DOHH2 (cell line): ENCODE data around the gene HIF3A.

Source experiments
- H3F3A ChIP-seq: fragments of 200-600 bp; sonication (generic), shearing (Covaris generic); 2 replicates; pipeline ENCODE4 v1.6.0; 2016; ENCODE audit warnings: antibody characterized with exemption, mild to moderate bottlenecking; ENCODE audit not compliant: control insufficient read depth, insufficient read depth
- H3K27ac ChIP-seq: fragments of 200-600 bp; sonication (generic); 2 replicates; pipeline ENCODE4 v1.5.1; 2014; ENCODE audit warnings: low read depth, mild to moderate bottlenecking, low read length, moderate library complexity
- H3K27me3 ChIP-seq: fragments of 200-600 bp; sonication (generic); 2 replicates; pipeline ENCODE4 v1.6.1; 2014; ENCODE audit warnings: mild to moderate bottlenecking, low read length, mixed read lengths; ENCODE audit not compliant: control insufficient read depth
- H3K36me3 ChIP-seq: fragments of 200-600 bp; sonication (generic); 2 replicates; pipeline ENCODE4 v1.6.1; 2014; ENCODE audit warnings: mild to moderate bottlenecking, low read length, moderate library complexity, mixed read lengths; ENCODE audit not compliant: control insufficient read depth
- H3K4me1 ChIP-seq: fragments of 200-600 bp; sonication (generic); 2 replicates; pipeline ENCODE4 v1.6.1; 2014; ENCODE audit warnings: mild to moderate bottlenecking, low read length, mixed read lengths; ENCODE audit not compliant: control insufficient read depth
- H3K4me2 ChIP-seq: fragments of 200-600 bp; sonication (generic); 2 replicates; pipeline ENCODE4 v1.6.0; 2014; ENCODE audit warnings: mild to moderate bottlenecking, low read length, moderate library complexity
- H3K4me3 ChIP-seq: fragments of 200-600 bp; sonication (generic); 2 replicates; pipeline ENCODE4 v1.5.1; 2014; ENCODE audit warnings: mild to moderate bottlenecking, low read length, mixed read lengths
- H3K79me2 ChIP-seq: fragments of 200-600 bp; sonication (generic); 2 replicates; pipeline ENCODE4 v1.6.1; 2014; ENCODE audit warnings: mild to moderate bottlenecking, low read length, mixed read lengths; ENCODE audit not compliant: control insufficient read depth
- H3K9me2 ChIP-seq: fragments of 200-600 bp; sonication (generic); replicated peaks from 2 replicates; pipeline ENCODE4 v1.6.1; 2014; ENCODE audit warnings: mild to moderate bottlenecking, low read length, mixed read lengths; ENCODE audit not compliant: control insufficient read depth
- H3K9me3 ChIP-seq: fragments of 200-600 bp; sonication (generic); 2 replicates; pipeline ENCODE4 v1.6.1; 2014; ENCODE audit warnings: antibody characterized with exemption, low read length, mixed read lengths; ENCODE audit not compliant: control insufficient read depth, insufficient read depth
- H4K20me1 ChIP-seq: fragments of 200-600 bp; sonication (generic); 2 replicates; pipeline ENCODE4 v1.6.0; 2014; ENCODE audit warnings: low read depth, mild to moderate bottlenecking, antibody characterized with exemption, low read length, moderate library complexity; ENCODE audit not compliant: control insufficient read depth, insufficient read depth
- CTCF ChIP-seq: fragments of 200-600 bp; sonication (generic); IDR thresholded peaks from one replicate; pipeline ENCODE4 v1.5.1; 2014; ENCODE audit warnings: antibody characterized with exemption, mild to moderate bottlenecking, low read depth, low read length; ENCODE audit not compliant: poor library complexity, severe bottlenecking
- EZH2phosphoT487 ChIP-seq: fragments of 200-600 bp; sonication (generic); IDR thresholded peaks from 2 replicates; pipeline ENCODE4 v1.6.1; 2017; ENCODE audit warnings: borderline replicate concordance, mild to moderate bottlenecking, antibody characterized with exemption, low read length, moderate library complexity, mixed read lengths

HIF3A gene

GRCh38 chr19:46384396-46384795 lies 87.6 kb downstream of the HIF3A start:
- Histone ChIP-seq H3F3A (peaks cover 2% of the 10 kb centered on the region; the same call in 1 of the 2 replicates), H3K27ac (no peak overlapping the region), H3K9me2 (no peaks in the 10 kb centered on the region), H3K79me2 (peaks cover 24% of the 10 kb centered on the region), H3K4me3 (no peak overlapping the region), H4K20me1 (peaks cover 9% of the 10 kb centered on the region; the same call in 1 of the 2 replicates), H3K9me3 (no peaks in the 10 kb centered on the region), H3K36me3 (peaks cover 88% of the 10 kb centered on the region), H3K4me1 (peaks cover 12% of the 10 kb centered on the region), H3K27me3 (no peaks in the 10 kb centered on the region), H3K4me2 (no peak overlapping the region)
- no peak for TF ChIP-seq EZH2phosphoT487
- no peak for TF ChIP-seq CTCF

GRCh38 chr19:46385636-46386035 lies 88.8 kb downstream of the HIF3A start:
- no peaks in the 10 kb centered on the region for H3K9me2 ChIP-seq
- no peak overlapping the region for H3K4me2 ChIP-seq
- no peaks in the 10 kb centered on the region for H3K4me1 ChIP-seq
- no peaks in the 10 kb centered on the region for H3K9me3 ChIP-seq
- peaks cover 4% of the 10 kb centered on the region; the same call in 1 of the 2 replicates for H4K20me1 ChIP-seq
- no peaks in the 10 kb centered on the region for H3F3A ChIP-seq
- H3K4me3 ChIP-seq = no peak overlapping the region
- TF ChIP-seq EZH2phosphoT487 = no peak
- no peak for TF ChIP-seq CTCF
- peaks cover 14% of the 10 kb centered on the region for H3K79me2 ChIP-seq
- no peaks in the 10 kb centered on the region for H3K27me3 ChIP-seq
- H3K36me3 ChIP-seq = peaks cover 89% of the 10 kb centered on the region
- no peak overlapping the region for H3K27ac ChIP-seq

GRCh38 chr19:46386151-46386550 lies 89.3 kb downstream of the HIF3A start:
- Histone ChIP-seq H4K20me1 (peaks cover 2% of the 10 kb centered on the region; the same call in 1 of the 2 replicates), H3K4me3 (no peak overlapping the region), H3K9me2 (no peaks in the 10 kb centered on the region), H3K27me3 (no peaks in the 10 kb centered on the region), H3K9me3 (no peaks in the 10 kb centered on the region), H3F3A (no peaks in the 10 kb centered on the region), H3K36me3 (peaks cover 89% of the 10 kb centered on the region), H3K79me2 (peaks cover 9% of the 10 kb centered on the region), H3K27ac (no peak overlapping the region), H3K4me1 (no peaks in the 10 kb centered on the region), H3K4me2 (no peak overlapping the region)
- no peak for TF ChIP-seq EZH2phosphoT487
- no peak for TF ChIP-seq CTCF
